ENCODE results near the gene CEACAM18.
A peak's percentile ranks its signal among the peaks of the same experiment; 100 is the strongest.
"Not testable (repeated sequence)": the region's sequence is repeated elsewhere in the genome, so short reads cannot be mapped to it uniquely, and the experiment has no call there.

Gene CEACAM18

GRCh38 chr19:51440052-51440451, 38.3 kb upstream of the CEACAM18 start:
- CTCF ChIA-PET, result no interaction called here
- DNase-seq (ENCODE audit: low spot score), result no peak
- no peak for TF ChIP-seq CTCF (conservative IDR thresholded peaks at IDR 0.05; ENCODE audit: low read depth)
- no peak overlapping the region for H3K27ac ChIP-seq
- POLR2A ChIA-PET (ENCODE audit: low non-redundant PET), result no interaction called here

GRCh38 chr19:51440846-51441409, 37.4 kb upstream of the CEACAM18 start:
- DNase-seq (ENCODE audit: low spot score), result no peak
- H3K27ac ChIP-seq, result no peak overlapping the region
- ChIA-PET POLR2A (ENCODE audit: low non-redundant PET) (no interaction called here), CTCF (interaction anchor here (1.1 kb wide), 2 partner anchors 20 to 220 kb away, joined by 3 to 6 read pairs; no protein-coding TSS in a partner anchor)
- no peak for TF ChIP-seq CTCF (conservative IDR thresholded peaks at IDR 0.05; ENCODE audit: low read depth)

GRCh38 chr19:51441410-51442390, 36.6 kb upstream of the CEACAM18 start:
- H3K27ac ChIP-seq, result no peak overlapping the region
- no peak for TF ChIP-seq CTCF (conservative IDR thresholded peaks at IDR 0.05; ENCODE audit: low read depth)
- peak; percentile 24 for DNase-seq (ENCODE audit: low spot score)
- POLR2A ChIA-PET (ENCODE audit: low non-redundant PET), result no interaction called here
- CTCF ChIA-PET, result interaction anchor here (1.1 kb wide), 2 partner anchors 20 to 220 kb away, joined by 3 to 6 read pairs; no protein-coding TSS in a partner anchor

GRCh38 chr19:51447510-51447909, 30.8 kb upstream of the CEACAM18 start:
- POLR2A ChIA-PET (ENCODE audit: low non-redundant PET); CTCF ChIA-PET; DNase-seq (ENCODE audit: low spot score); H3K27ac ChIP-seq: not testable (repeated sequence)

- CTCF ChIA-PET, result no interaction called here
- no peak for TF ChIP-seq CTCF (conservative IDR thresholded peaks at IDR 0.05; ENCODE audit: low read depth)
- POLR2A ChIA-PET (ENCODE audit: low non-redundant PET), result no interaction called here
- no peak overlapping the region for H3K27ac ChIP-seq
- DNase-seq (ENCODE audit: low spot score), result no peak
These were observed 30.3 kb upstream of the CEACAM18 start for GRCh38 chr19:51448011-51448410.

- DNase-seq (ENCODE audit: low spot score), result no peak
- ChIA-PET CTCF (no interaction called here), POLR2A (ENCODE audit: low non-redundant PET) (no interaction called here)
- TF ChIP-seq CTCF (conservative IDR thresholded peaks at IDR 0.05; ENCODE audit: low read depth), result no peak
- H3K27ac ChIP-seq, result no peak overlapping the region
These were observed 29.8 kb upstream of the CEACAM18 start for GRCh38 chr19:51448411-51449016.
